Heart right ventricle (tissue), 16 donors: ENCODE results near the gene CYYR1. TPM values are rescaled to one million over a fixed set of nuclear protein-coding genes. Genes with fewer than 3 reads are reported as not detected.

Experiments
- ATAC-seq, 8 donors: fragments of 200-7000 bp; cut with Tn5 transposase; one replicate each; pipeline ENCODE4 v1.9.1; 2020; ENCODE audit warnings: mild to moderate bottlenecking in 8 of 8, moderate library complexity in 8 of 8, moderate number of reproducible peaks in 1 of 8
- DNase-seq, 2 donors: peaks; one replicate each; pipeline ENCODE4 v3.0.0-alpha.2; 2020
- H3K27ac ChIP-seq, 10 donors: fragments of 200-600 bp; sonication (generic) in 2 of 10; one replicate each; pipeline versions ENCODE4 v1.5.0 to v1.8.0; 2020 to 2022; ENCODE audit warnings: mild to moderate bottlenecking in 3 of 10
- H3K27me3 ChIP-seq, 7 donors: fragments of 200-600 bp; one replicate each; pipeline ENCODE4 v1.8.0; 2021 to 2022; ENCODE audit warnings: mild to moderate bottlenecking in 2 of 7
- H3K36me3 ChIP-seq, 9 donors: fragments of 200-600 bp; sonication (generic) in 1 of 9; one replicate each; pipeline versions ENCODE4 v1.5.0 to v1.8.0; 2020 to 2022; ENCODE audit warnings: mild to moderate bottlenecking in 2 of 9
- H3K4me1 ChIP-seq, 9 donors: fragments of 200-600 bp; sonication (generic) in 1 of 9; one replicate each; pipeline versions ENCODE4 v1.5.0 to v1.8.0; 2020 to 2022; ENCODE audit warnings: mild to moderate bottlenecking in 4 of 9
- H3K4me3 ChIP-seq, 10 donors: fragments of 200-600 bp; sonication (generic) in 2 of 10; one replicate each; pipeline versions ENCODE4 v1.5.0 to v1.8.0; 2020 to 2022; ENCODE audit warnings: mild to moderate bottlenecking in 7 of 10, moderate library complexity in 2 of 10
- H3K9me3 ChIP-seq, 11 donors: fragments of 200-600 bp in 10 of 11; sonication (generic) in 2 of 11; one replicate each; pipeline versions ENCODE4 v1.5.0 to v1.8.0; 2013 to 2022; ENCODE audit warnings: mild to moderate bottlenecking in 2 of 11, control low read depth in 1 of 11, moderate library complexity in 1 of 11
- CTCF ChIP-seq, 9 donors: fragments of 200-600 bp; sonication (generic) in 2 of 9; IDR thresholded peaks; one replicate each; pipeline versions ENCODE4 v1.5.0 to v1.8.0; 2021 to 2022; ENCODE audit warnings: antibody characterized with exemption in 9 of 9, mild to moderate bottlenecking in 5 of 9, moderate library complexity in 1 of 9
- WGBS, 2 donors: extraction: QIAGEN DNeasy Blood & Tissue Kit; methylation state at CpG; one replicate each; pipeline ENCODE4 v1.1.7; 2013; ENCODE audit warnings: inconsistent platforms in 1 of 2; 5-methylcytosine and 5-hydroxymethylcytosine counted together
- intact Hi-C, 10 donors: fragments of 100-400 bp; cut with DNase I; formaldehyde crosslinking; loops; one replicate each; pipeline versions ENCODE4 v1.11.1 to v1.14.2; 2022
- polyA plus RNA-seq, 2 donors: library from polyadenylated mRNA; stranded (reverse); fragments of 200-250 nt; gene quantifications; one replicate each; pipeline ENCODE4 v1.2.3, GENCODE V29; 2013
- total RNA-seq, 10 donors: library from RNA; stranded (reverse); fragmentation: NEBNext Ultra II Directional in 3 of 10; extraction: Animal tissue kit (Norgen Biotek cat#: 25700) in 3 of 10; gene quantifications; one replicate each; pipeline versions ENCODE4 v1.2.1 to v1.2.4, GENCODE V29; 2021 to 2023
- donor health status: Arrhythmogenic right ventricular cardiomyopathy.
- donor health status: ischemic (EF 13 %, LVEDD 7.1; RV severe dilation, severe dysfunction).
- donor health status: healthy with polysubstance abuse.
- donor health status: DM: no; HTN: yes; CAD: no.
- donor health status: DM: no; HTN: no; CAD: no.
- donor health status: ischemic (EF 25% LVEDD 6.9; RV normal size, moderate dysfunction).
- donor health status: ischemic (EF 25% LVEDD 5.7; RV mildly dilated, moderate dysfunction).
- donor health status: healthy.
- donor health status: DM: yes; HTN: yes; CAD: no.
- donor health status: Ischemic cardiomyopathy.
- donor health status: ischemic (EF 35%, LVEDD 5.7; RV mildly dilated, moderate dysfunction).
- donor health status: nonischemic (EF 11% LVEDD 7.7; RV severe dilation, severe dysfunction).
- donor health status: DM: yes; HTN: yes; CAD: no.
- donor health status: PGD.
- donor health status: ischemic (EF 29% LVEDD 5.4; RV normal size, mild dysfunction).
- donor health status: nonischemic (EF 23%, LVEDD 6.1; RV moderate dilation, normal function).

The CYYR1 gene
- total and polyA plus RNA-seq, 12 donors, result 10.8 to 38.2 (median 15.8) TPM

DNA sequence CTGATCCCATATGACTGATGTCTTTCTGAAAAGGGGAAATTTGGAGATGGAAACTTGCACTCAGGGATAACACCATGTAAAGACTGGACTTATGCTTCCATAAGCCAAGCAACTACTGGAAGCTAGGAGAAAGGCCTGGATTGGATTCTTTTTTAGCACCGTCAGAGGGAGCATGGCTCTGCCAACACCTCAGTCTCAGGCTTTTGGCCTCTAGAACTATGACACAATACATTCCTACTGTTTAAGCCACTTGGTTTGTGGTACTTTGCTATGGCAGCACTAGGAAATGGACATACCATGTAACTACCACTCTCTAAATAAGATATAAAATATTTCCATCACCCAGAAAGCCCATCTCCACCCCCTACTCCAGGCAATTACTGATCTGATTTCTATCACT is 139.7 kb downstream of the CYYR1 start:
- intact Hi-C loops, result no loop called here
- Histone ChIP-seq H3K4me1 (no peaks in the 10 kb centered on the region), H3K36me3 (no peaks in the 10 kb centered on the region), H3K9me3 (peaks cover 0 to 2% (median 0%) of the 10 kb centered on the region in 11 donors), H3K27ac (no peak overlapping the region), H3K4me3 (no peak overlapping the region), H3K27me3 (no peaks in the 10 kb centered on the region)
- TF ChIP-seq CTCF (IDR thresholded peaks at IDR 0.05), result no peak
- DNase-seq, result no peak
- ATAC-seq, result no peak
- 71 to 88% methylated on average over 1 of the region's 1 CpG for WGBS, 2 donors

DNA sequence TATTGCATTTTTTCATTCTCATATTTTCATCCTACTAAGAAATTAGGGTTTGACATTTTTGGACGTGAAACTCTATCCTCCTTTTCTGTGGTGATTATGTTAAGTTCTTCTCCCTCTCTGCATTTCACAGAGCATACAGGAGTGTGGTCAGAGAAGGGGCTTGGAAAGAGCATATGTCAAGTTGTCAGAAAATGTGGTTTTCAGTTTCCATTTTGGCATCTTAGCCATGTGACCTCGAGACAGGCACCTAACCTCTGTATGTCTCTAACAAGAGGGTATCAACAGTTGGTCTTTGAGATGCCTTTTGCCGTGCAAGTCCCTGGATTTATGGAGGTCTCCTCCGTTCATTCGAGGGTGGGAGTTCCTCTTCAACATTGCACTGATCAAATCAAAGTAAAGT is 140.7 kb downstream of the CYYR1 start:
- Histone ChIP-seq H3K27me3 (no peaks in the 10 kb centered on the region), H3K4me1 (no peaks in the 10 kb centered on the region), H3K36me3 (no peaks in the 10 kb centered on the region), H3K4me3 (no peak overlapping the region), H3K27ac (no peak overlapping the region), H3K9me3 (peaks cover 0 to 2% (median 0%) of the 10 kb centered on the region in 11 donors)
- no peak for TF ChIP-seq CTCF (IDR thresholded peaks at IDR 0.05)
- intact Hi-C loops, result no loop called here
- no peak for DNase-seq
- 74 to 83% methylated on average over 5 of the region's 5 CpGs for WGBS, 2 donors
- no peak for ATAC-seq

- Histone ChIP-seq H3K36me3 (no peaks in the 10 kb centered on the region), H3K9me3 (no peaks in the 10 kb centered on the region), H3K27me3 (no peaks in the 10 kb centered on the region), H3K4me3 (no peak overlapping the region), H3K4me1 (no peaks in the 10 kb centered on the region), H3K27ac (no peak overlapping the region)
- 90 to 98% methylated on average over 3 of the region's 3 CpGs for WGBS, 2 donors
- ATAC-seq, result no peak
- intact Hi-C loops, result no loop called here
- TF ChIP-seq CTCF (IDR thresholded peaks at IDR 0.05), result no peak
- DNase-seq, result no peak
Observed at GRCh38 chr21:26425576-26425975, 147.5 kb downstream of the CYYR1 start.

DNA sequence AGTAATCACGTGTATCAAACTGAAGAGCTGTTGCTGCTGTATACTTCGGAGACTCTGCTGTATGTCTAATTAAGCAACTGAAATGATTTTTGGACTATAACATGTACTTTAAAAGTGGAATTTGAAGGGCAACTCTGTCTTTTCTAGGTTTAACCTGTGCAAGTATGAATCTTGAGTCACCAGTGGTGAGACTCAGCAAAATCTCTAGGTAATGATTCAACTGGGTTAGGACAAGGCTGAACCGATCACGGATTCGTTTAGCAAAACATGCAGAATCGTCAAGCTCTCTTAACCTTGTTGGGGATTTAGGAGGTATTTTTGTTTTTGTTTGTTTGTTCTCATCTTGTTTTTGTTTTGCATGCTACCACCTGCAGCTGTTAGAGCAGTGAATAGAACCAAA is 149.6 kb downstream of the CYYR1 start:
- no peak for DNase-seq
- Histone ChIP-seq H3K9me3 (no peaks in the 10 kb centered on the region), H3K4me3 (no peak overlapping the region), H3K36me3 (no peaks in the 10 kb centered on the region), H3K27ac (no peak overlapping the region), H3K27me3 (no peaks in the 10 kb centered on the region), H3K4me1 (no peaks in the 10 kb centered on the region)
- ATAC-seq, result no peak
- no peak for TF ChIP-seq CTCF (IDR thresholded peaks at IDR 0.05)
- 78 to 85% methylated on average over 6 of the region's 6 CpGs for WGBS, 2 donors
- intact Hi-C loops, result no loop called here

DNA sequence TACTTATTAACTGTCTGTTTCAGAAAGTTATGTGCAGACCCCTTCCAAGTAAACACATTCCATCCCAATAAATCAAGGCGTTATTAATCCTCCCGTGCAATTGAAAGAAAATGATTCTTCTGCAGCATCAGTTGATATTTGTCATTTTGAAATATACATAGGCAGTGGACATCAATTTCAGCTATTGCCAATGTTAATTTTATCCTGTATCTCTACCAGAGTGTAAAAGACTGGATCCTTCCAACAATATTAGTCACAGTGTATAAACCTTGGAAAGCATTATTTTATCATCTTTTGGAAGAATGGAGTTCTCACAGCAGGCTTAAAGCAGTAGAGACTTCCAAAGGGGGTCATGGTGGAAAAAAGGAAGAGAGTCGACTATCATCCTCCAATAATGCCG is 150.4 kb downstream of the CYYR1 start:
- TF ChIP-seq CTCF (IDR thresholded peaks at IDR 0.05), result no peak
- Histone ChIP-seq H3K27ac (no peak overlapping the region), H3K4me1 (no peaks in the 10 kb centered on the region), H3K9me3 (no peaks in the 10 kb centered on the region), H3K4me3 (no peak overlapping the region), H3K27me3 (no peaks in the 10 kb centered on the region), H3K36me3 (no peaks in the 10 kb centered on the region)
- intact Hi-C loops, result no loop called here
- DNase-seq (no peak), ATAC-seq (no peak)
- 84 to 87% methylated on average over 4 of the region's 4 CpGs for WGBS, 2 donors
